GM18861 (cell line): ENCODE data around the gene EPGN.

ENCODE experiments used
- ATAC-seq: cut with Tn5 transposase; IDR thresholded peaks from one replicate; pipeline ENCODE4 v1.9.1; 2021; ENCODE audit not compliant: unreplicated experiment

Gene EPGN, protein sequence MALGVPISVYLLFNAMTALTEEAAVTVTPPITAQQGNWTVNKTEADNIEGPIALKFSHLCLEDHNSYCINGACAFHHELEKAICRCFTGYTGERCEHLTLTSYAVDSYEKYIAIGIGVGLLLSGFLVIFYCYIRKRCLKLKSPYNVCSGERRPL

GRCh38 chr4:74308215-74308614, at the start of gene EPGN:
Gene EPGN (plus strand): TSS chr4:74308470. CDS start chr4:74308534, 64 bp downstream.
- no peak for ATAC-seq

DNA sequence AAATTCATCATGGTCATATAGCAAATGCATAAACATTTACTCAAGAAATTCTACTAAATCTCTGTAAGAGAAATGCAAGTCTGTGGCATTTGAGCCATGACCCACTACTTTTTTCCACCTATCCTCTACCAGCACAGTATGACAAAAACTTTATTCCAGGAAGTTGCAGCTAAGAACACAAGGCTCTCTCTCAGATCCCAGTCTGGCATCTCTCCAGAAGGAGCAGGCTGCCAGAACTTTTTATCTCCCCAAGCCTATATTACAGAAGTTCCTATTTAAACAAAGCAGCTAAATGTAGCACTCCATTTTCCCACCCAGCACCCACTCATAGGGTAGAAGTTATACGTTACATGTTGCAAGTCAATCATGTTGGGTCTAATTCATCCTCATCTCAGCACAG, 49.3 kb upstream of the EPGN start:
- no peak for ATAC-seq

DNA sequence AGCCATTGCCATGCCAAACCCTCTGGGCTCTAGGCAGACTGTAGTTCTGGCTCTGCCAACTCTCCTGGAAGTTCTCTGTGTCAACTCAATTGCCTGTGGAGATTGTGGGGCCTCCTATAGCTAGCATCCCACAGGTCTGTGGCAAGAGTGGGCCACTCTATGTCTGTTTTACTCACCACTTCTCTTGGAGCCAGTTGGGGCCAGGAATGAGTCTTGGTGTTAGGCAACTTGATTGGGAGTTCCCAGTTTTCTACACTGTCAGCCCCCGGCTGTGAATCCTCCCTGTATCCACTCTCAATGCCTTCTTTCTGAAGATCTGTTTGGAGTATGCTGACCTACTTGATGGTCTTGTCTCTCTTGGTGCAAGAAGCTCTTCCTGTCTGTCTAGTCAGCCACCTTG, 48.2 kb upstream of the EPGN start:
- no peak for ATAC-seq

DNA sequence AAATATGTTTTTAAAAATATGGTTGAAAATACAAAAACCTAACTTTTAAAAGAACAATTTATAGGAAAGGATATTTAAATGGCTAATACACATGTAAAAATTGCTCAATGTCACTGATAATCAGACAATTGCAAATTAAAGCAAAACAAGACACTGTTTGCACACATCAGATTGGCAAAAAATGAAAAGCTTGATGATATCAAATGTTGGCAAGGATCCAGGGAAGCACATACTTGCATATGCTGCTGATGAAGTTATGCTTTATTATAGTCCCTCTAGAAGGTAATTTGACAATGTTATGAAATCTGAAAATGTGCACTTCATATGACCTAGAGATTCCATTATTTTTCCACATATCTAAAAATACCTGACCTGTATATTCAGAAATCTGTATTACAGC, 45.7 kb upstream of the EPGN start:
- ATAC-seq: no peak

DNA sequence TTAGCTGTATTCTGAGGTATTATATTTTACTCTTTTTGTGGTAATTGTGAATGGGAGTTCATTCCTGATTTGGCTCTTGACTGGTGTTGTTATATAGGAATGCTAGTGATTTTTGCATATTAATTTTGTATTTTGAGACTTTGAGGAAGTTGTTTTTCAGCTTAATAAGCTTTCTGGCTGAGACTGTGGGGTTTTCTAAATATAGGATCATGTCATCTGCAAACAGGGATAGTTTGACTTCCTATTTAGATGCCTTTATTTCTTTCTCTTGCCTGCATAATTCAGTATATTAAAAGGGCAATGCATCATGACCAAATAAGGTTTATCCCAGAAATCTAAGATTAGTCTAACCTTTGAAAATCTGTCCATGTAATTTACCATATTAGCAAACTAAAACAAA, 44.7 kb upstream of the EPGN start:
- no peak for ATAC-seq

GRCh38 chr4:74266081-74266480, 42.2 kb upstream of the EPGN start:
- ATAC-seq: no peak

DNA sequence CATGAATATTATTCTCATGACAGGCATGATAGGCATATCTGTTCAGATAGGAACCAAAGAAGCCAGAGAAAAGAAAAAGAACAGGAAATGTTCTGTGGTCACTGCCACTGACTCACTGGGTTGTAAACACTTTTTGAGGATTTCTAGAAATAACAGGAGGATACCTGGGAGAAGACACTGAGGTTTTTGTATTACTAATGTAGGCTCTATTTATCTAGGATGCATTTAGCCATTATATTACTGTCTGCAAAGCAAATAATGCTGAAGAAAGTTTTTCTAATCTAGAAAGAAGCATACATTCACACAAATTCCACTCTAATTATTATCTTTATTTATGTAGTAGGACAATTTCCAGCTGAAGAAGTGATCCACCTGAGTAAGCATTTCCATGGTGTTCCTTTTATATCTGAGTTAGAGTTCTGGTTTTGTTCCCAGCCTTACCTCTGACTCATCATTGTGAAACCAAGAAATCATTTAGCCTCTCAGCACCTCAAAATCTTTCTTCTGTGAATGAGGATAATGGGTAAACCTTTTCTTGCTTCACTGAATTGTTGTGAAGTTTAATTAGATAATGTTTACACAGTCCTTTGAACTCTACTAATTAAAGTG, 40.2 kb upstream of the EPGN start:
- no peak for ATAC-seq

DNA sequence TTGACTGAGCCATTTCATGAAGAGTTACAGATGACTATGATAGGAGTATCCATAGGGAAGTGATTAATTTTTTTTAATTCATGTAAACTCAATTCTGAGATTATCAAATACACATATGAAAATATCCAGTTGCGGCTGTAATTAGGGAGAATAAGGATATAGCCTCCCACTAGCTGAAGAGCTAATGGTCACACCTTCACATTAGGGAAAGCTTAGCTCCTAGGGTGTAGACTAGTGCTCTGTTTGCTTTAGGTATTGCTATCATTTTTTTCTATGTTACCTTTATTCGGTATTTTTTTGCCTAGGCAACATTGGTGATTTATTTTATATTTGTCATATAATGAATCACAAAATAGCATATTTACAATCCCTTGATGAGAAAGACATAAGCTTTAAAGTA, 39.6 kb upstream of the EPGN start:
- no peak for ATAC-seq

- no peak for ATAC-seq
Measured at GRCh38 chr4:74278490-74278889, 29.8 kb upstream of the EPGN start.

DNA sequence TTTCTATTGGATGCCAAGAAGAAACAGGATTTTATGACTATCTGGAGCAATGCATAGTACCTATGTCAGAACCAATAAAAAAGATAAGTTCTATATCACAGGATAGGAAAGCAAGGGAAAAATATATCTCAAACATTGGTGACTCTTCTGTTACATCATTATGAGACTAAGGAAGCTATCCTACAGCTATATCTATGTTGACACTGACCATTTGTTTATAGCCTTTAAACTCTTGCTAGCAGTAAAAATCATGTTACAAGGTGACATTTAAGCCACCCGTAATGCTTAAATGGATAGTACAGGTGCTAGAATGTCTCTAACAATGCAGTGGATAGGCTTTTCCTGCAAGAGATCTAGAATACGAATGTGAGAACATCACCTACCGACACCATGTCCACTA, 28.6 kb upstream of the EPGN start:
- ATAC-seq: no peak

DNA sequence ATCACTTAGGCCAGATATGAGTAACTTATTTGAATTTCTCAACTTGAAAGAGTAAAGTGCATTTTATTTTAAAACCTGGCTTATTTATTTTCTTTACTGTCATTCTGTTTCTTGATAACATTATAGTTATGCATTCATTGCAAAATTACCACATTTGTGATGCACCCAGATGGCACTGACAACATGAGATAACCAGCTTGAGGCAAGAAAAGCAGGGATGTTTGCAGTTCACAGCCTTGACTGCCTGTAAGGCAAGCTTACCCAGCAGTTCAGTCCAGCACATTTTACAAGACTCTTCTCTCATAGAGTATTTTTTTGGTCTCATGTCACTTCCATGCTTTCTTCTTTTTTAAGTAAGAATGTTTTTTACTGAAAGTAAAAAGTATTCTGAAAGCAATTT, 25.3 kb upstream of the EPGN start:
- ATAC-seq: no peak

DNA sequence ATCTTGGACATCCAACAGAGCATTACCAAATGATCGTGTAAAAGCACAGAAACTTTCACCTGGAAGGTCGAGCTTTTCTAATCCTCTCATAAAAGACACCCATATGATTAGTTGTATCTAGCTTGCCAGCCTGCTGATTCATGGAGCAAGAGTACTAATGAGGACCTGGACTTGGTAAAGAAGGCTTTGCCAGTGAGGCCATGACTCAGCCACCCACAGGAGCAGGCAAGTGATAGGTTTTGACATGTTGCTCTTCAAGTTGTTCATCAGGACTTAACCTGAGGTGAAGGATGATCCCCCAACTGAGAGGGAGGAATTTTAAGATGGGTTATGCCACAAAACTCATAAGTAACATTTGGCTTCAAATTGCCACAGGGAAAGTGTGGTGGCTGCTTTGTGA, 24.7 kb upstream of the EPGN start:
- no peak for ATAC-seq

- ATAC-seq: no peak
Measured at GRCh38 chr4:74284053-74284452, 24.2 kb upstream of the EPGN start.

GRCh38 chr4:74287164-74287563, 21.1 kb upstream of the EPGN start:
- ATAC-seq: no peak

- no peak for ATAC-seq
Measured at GRCh38 chr4:74287791-74288190, 20.5 kb upstream of the EPGN start.

GRCh38 chr4:74291471-74291870, 16.8 kb upstream of the EPGN start:
- no peak for ATAC-seq

GRCh38 chr4:74292111-74292870, 16.0 kb upstream of the EPGN start:
- no peak for ATAC-seq

GRCh38 chr4:74293558-74293957, 14.7 kb upstream of the EPGN start:
- no peak for ATAC-seq

DNA sequence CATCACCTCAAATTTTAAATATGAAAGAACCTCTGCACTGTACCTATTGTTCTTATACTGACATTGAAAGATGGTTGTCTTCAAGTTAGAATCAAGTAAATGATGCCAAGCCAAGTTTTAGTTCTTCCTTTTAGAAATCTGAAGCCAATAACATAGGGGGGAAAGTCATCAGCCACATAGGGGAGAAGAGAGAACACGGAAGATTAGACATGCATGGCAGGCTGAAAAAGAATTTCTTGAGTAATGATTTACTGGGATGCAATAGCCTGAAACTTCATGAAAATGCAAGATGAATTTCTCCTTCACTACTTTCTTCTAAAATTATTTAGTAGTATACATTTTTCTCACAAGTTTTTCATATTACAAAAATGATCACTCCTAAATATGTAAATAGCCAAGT, 13.6 kb upstream of the EPGN start:
- ATAC-seq: no peak

DNA sequence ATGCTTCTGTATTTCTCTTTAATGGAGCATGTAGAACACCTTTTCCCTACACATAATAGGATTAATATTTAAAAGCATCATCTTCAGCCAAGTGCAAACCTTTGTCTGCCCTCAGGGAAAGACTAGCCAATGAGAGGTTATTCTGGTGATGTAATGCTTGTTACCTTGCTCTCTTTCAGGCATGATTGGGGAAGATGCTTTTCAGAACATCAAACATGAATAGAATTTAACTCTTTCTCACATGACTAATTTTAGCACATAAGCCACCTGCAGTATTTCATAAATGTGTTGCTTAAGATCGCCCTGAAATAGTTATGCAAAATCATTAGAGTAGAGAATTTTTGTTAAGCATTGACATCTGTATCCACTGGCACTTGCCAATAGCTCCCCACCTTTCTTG, 10.7 kb upstream of the EPGN start:
- ATAC-seq: no peak

GRCh38 chr4:74304095-74304625, 4.1 kb upstream of the EPGN start:
- no peak for ATAC-seq

GRCh38 chr4:74305000-74305399, 3.3 kb upstream of the EPGN start:
- ATAC-seq: no peak
